ENCODE data around the gene SLX9. TPM values are rescaled to one million over a fixed set of nuclear protein-coding genes. Genes with fewer than 3 reads are reported as not detected.

The SLX9 gene
- total RNA-seq, 4 donors from 2014 or later, result 8.6 to 24.3 (median 10.5) TPM; not detected in 1

GRCh38 chr21:44967082-44968047 is 27.5 kb downstream of the SLX9 start:
- peak overlapping the region; percentile 59 to 64 for H3K27ac ChIP-seq
- H3K4me3 ChIP-seq, result peak overlapping the region; percentile 7 to 10
- no peak for DNase-seq

GRCh38 chr21:44969066-44969670 is 29.3 kb downstream of the SLX9 start:
- DNase-seq, result no peak
- Histone ChIP-seq H3K4me3 (no peak overlapping the region), H3K4me1 (peaks cover 3 to 8% of the 10 kb centered on the region in 2 donors), H3K36me3 (no peaks in the 10 kb centered on the region), H3K27ac (no peak overlapping the region), H3K27me3 (no peaks in the 10 kb centered on the region), H3K9me3 (no peaks in the 10 kb centered on the region)
- TF ChIP-seq POLR2A (IDR thresholded peaks at IDR 0.05) (no peak), CTCF (IDR thresholded peaks at IDR 0.05) (no peak)
- intact Hi-C loops (cut with DNase I; ENCODE audit: low total_unique reads), result no loop called here

More at GRCh38 chr21:44967082-44968047, 27.5 kb downstream of the SLX9 start:
- Histone ChIP-seq H3K36me3 (no peaks in the 10 kb centered on the region), H3K4me1 (peaks cover 3 to 8% of the 10 kb centered on the region in 2 donors), H3K27me3 (no peaks in the 10 kb centered on the region), H3K9me3 (no peaks in the 10 kb centered on the region)
- intact Hi-C loops (cut with DNase I; ENCODE audit: low total_unique reads), result no loop called here
- TF ChIP-seq CTCF (IDR thresholded peaks at IDR 0.05) (no peak), POLR2A (IDR thresholded peaks at IDR 0.05) (no peak)

- H3K27ac ChIP-seq, result no peak overlapping the region
- TF ChIP-seq CTCF (IDR thresholded peaks at IDR 0.05) (no peak), POLR2A (IDR thresholded peaks at IDR 0.05) (no peak)
- H3K36me3 ChIP-seq, result no peaks in the 10 kb centered on the region
- intact Hi-C loops (cut with DNase I; ENCODE audit: low total_unique reads), result no loop called here
- peaks cover 3 to 8% of the 10 kb centered on the region in 2 donors for H3K4me1 ChIP-seq
- H3K4me3 ChIP-seq, result no peak overlapping the region
- no peaks in the 10 kb centered on the region for H3K9me3 ChIP-seq
- no peaks in the 10 kb centered on the region for H3K27me3 ChIP-seq
- DNase-seq, result no peak
Measured at GRCh38 chr21:44969931-44970755, 30.3 kb downstream of the SLX9 start.

- intact Hi-C loops (cut with DNase I; ENCODE audit: low total_unique reads), result no loop called here
- Histone ChIP-seq H3K27ac (no peak overlapping the region), H3K27me3 (no peaks in the 10 kb centered on the region), H3K4me3 (no peak overlapping the region), H3K36me3 (no peaks in the 10 kb centered on the region), H3K4me1 (peaks cover 3 to 8% of the 10 kb centered on the region in 2 donors), H3K9me3 (no peaks in the 10 kb centered on the region)
- TF ChIP-seq CTCF (IDR thresholded peaks at IDR 0.05) (no peak), POLR2A (IDR thresholded peaks at IDR 0.05) (no peak)
- DNase-seq, result no peak
Measured at GRCh38 chr21:44970766-44971671, 31.2 kb downstream of the SLX9 start.

All from uterus (tissue), 4 donors.